Measurements from ENCODE around the gene GFOD1. TPM values are rescaled to one million over a fixed set of nuclear protein-coding genes. Genes with fewer than 3 reads are reported as not detected.

Gene GFOD1
- total RNA-seq, 1 experiment from 2014 or later = 0.68 TPM

GRCh38 chr6:13491538-13491937 is 4.1 kb upstream of the GFOD1 start:
- H3K4me2 ChIP-seq = no peak overlapping the region
- no peaks in the 10 kb centered on the region for H3K9me3 ChIP-seq (ENCODE audit: insufficient read depth, low read depth)
- no peaks in the 10 kb centered on the region for H4K20me1 ChIP-seq (ENCODE audit: insufficient read depth)
- H3K27me3 ChIP-seq (ENCODE audit: insufficient read depth, low read depth) = no peaks in the 10 kb centered on the region
- TF ChIP-seq EZH2 (IDR thresholded peaks at IDR 0.05; ENCODE audit: low read depth) (no peak), CTCF (conservative IDR thresholded peaks at IDR 0.05) (no peak)
- ChIA-PET POLR2A (ENCODE audit: unreplicated experiment) (interaction anchor here (0.7 kb wide), 1 partner anchor 83 kb away, joined by 3 read pairs; no protein-coding TSS in a partner anchor), CTCF (no interaction called here)
- H3K79me2 ChIP-seq (ENCODE audit: low read depth) = no peaks in the 10 kb centered on the region
- intact Hi-C loops (cut with micrococcal nuclease; ENCODE audit: unreplicated experiment) = no loop called here
- peaks cover 3% of the 10 kb centered on the region; the same call in 1 of the 2 replicates for H3K4me1 ChIP-seq (replicated peaks; ENCODE audit: insufficient read depth)
- H3K4me3 ChIP-seq = no peak overlapping the region
- no TSS peak for BruUV-seq (replicated peaks)
- no peak overlapping the region for H3K27ac ChIP-seq
- no peaks in the 10 kb centered on the region for H3F3A ChIP-seq (ENCODE audit: insufficient read depth, low read depth)
- H3K36me3 ChIP-seq (ENCODE audit: low read depth) = no peaks in the 10 kb centered on the region
- no peaks in the 10 kb centered on the region for H3K9me2 ChIP-seq (ENCODE audit: insufficient read depth)
- DNase-seq = no peak
- H2AFZ ChIP-seq = no peak overlapping the region

- no peak for DNase-seq
- H3K9me2 ChIP-seq (ENCODE audit: insufficient read depth) = no peaks in the 10 kb centered on the region
- no peaks in the 10 kb centered on the region for H3K9me3 ChIP-seq (ENCODE audit: insufficient read depth, low read depth)
- no peaks in the 10 kb centered on the region for H3F3A ChIP-seq (ENCODE audit: insufficient read depth, low read depth)
- H3K4me3 ChIP-seq = no peak overlapping the region
- ChIA-PET CTCF (no interaction called here), POLR2A (ENCODE audit: unreplicated experiment) (no interaction called here)
- H3K4me1 ChIP-seq (replicated peaks; ENCODE audit: insufficient read depth) = 0 out of 2 replicates have a peak, but pooled peaks cover 5% of the 10 kb centered on the region
- H3K36me3 ChIP-seq (ENCODE audit: low read depth) = no peaks in the 10 kb centered on the region
- no peaks in the 10 kb centered on the region for H4K20me1 ChIP-seq (ENCODE audit: insufficient read depth)
- no TSS peak for BruUV-seq (replicated peaks)
- TF ChIP-seq CTCF (conservative IDR thresholded peaks at IDR 0.05) = no peak
- no peak for TF ChIP-seq EZH2 (IDR thresholded peaks at IDR 0.05; ENCODE audit: low read depth)
- peaks cover 4% of the 10 kb centered on the region; the same call in 1 of the 2 replicates for H3K79me2 ChIP-seq (ENCODE audit: low read depth)
- H3K27me3 ChIP-seq (ENCODE audit: insufficient read depth, low read depth) = no peaks in the 10 kb centered on the region
- no peak overlapping the region for H3K4me2 ChIP-seq
- no peak overlapping the region for H2AFZ ChIP-seq
- H3K27ac ChIP-seq = no peak overlapping the region
- intact Hi-C loops (cut with micrococcal nuclease; ENCODE audit: unreplicated experiment) = no loop called here
These were observed 3.0 kb upstream of the GFOD1 start for GRCh38 chr6:13490402-13490801.

GRCh38 chr6:13488896-13489237 is 1.5 kb upstream of the GFOD1 start:
- no peak overlapping the region for H3K4me3 ChIP-seq
- intact Hi-C loops (cut with micrococcal nuclease; ENCODE audit: unreplicated experiment) = loop anchor here (5.0 kb wide), 1 partner anchor 83 kb away; the partner anchor contains the start of gene SIRT5
- POLR2A ChIA-PET (ENCODE audit: unreplicated experiment) = no interaction called here

More at GRCh38 chr6:13488896-13489237, 1.5 kb upstream of the GFOD1 start:
- Histone ChIP-seq H3K79me2 (ENCODE audit: low read depth) (peaks cover 17% of the 10 kb centered on the region; the same call in 1 of the 2 replicates), H2AFZ (no peak overlapping the region), H3K4me1 (replicated peaks; ENCODE audit: insufficient read depth) (0 out of 2 replicates have a peak, but pooled peaks cover 9% of the 10 kb centered on the region), H3K36me3 (ENCODE audit: low read depth) (no peaks in the 10 kb centered on the region), H3K9me3 (ENCODE audit: insufficient read depth, low read depth) (no peaks in the 10 kb centered on the region), H3K27me3 (ENCODE audit: insufficient read depth, low read depth) (no peaks in the 10 kb centered on the region), H3F3A (ENCODE audit: insufficient read depth, low read depth) (no peaks in the 10 kb centered on the region), H3K27ac (no peak overlapping the region), H3K4me2 (no peak overlapping the region), H3K9me2 (ENCODE audit: insufficient read depth) (no peaks in the 10 kb centered on the region), H4K20me1 (ENCODE audit: insufficient read depth) (no peaks in the 10 kb centered on the region)
- CTCF ChIA-PET = no interaction called here
- no peak for DNase-seq
- no TSS peak for BruUV-seq (replicated peaks)
- TF ChIP-seq EZH2 (IDR thresholded peaks at IDR 0.05; ENCODE audit: low read depth) (no peak), CTCF (conservative IDR thresholded peaks at IDR 0.05) (no peak)
